A549 (cell line): ENCODE measurements around the gene SUGP1. TPM values are rescaled to one million over a fixed set of nuclear protein-coding genes. Genes with fewer than 3 reads are reported as not detected.

ENCODE experiments used
- polyA plus RNA-seq, 4 experiments: library from polyadenylated mRNA; depleted of rRNA in 3 of 4; stranded (reverse); fragments of >200 nt; fragmentation: RNase III in 1 of 4; extraction: RNeasy Plus Mini Kit Qiagen cat#74134 plus additional on column Dnase treatment in 1 of 4; gene quantifications; 2 replicates in 3 of 4; 3 replicates in 1 of 4; pipeline ENCODE4 v1.2.3, GENCODE V29; 2011 to 2017
- small RNA-seq, 6 experiments: library from RNA; depleted of rRNA; stranded (forward); fragments of <200 nt; gene quantifications; one replicate each; pipeline ENCODE3, GENCODE V24; 2012

SUGP1 gene
- polyA plus RNA-seq, 2 of the 4 experiments (the other 2 are of a cell fraction) = 21.9 to 30.0 TPM

Small RNA genes within 50 kb of the gene (small RNA-seq; reads per million reads assigned to genes)
- gene RNU6-1028P = 0 reads per million in 6 experiments

Other genes with a start within 250 kb of the SUGP1 start
- 18.3 and 19.3 TPM in 2 replicates for gene TMEM161A, start 182.0 kb downstream of the SUGP1 start, polyA plus RNA-seq (2011; rRNA removed)
- 19.2 to 22.1 TPM (median 21.3 TPM) in 3 replicates for gene TMEM161A, start 182.0 kb downstream of the SUGP1 start, polyA plus RNA-seq (2017; fragmentation: RNase III; extraction: RNeasy Plus Mini Kit Qiagen cat#74134 plus additional on column Dnase treatment)
- gene MEF2B, start 150.2 kb downstream of the SUGP1 start, polyA plus RNA-seq (2011; rRNA removed) = 0.10 and 0.20 TPM in 2 replicates
- gene MEF2B, start 150.2 kb downstream of the SUGP1 start, polyA plus RNA-seq (2017; fragmentation: RNase III; extraction: RNeasy Plus Mini Kit Qiagen cat#74134 plus additional on column Dnase treatment) = 0.13 to 0.31 TPM (median 0.29 TPM) in 3 replicates
- 7.2 and 9.1 TPM in 2 replicates for gene BORCS8, start 128.4 kb downstream of the SUGP1 start, polyA plus RNA-seq (2011; rRNA removed)
- 10.6 to 12.3 TPM (median 11.5 TPM) in 3 replicates for gene BORCS8, start 128.4 kb downstream of the SUGP1 start, polyA plus RNA-seq (2017; fragmentation: RNase III; extraction: RNeasy Plus Mini Kit Qiagen cat#74134 plus additional on column Dnase treatment)
- gene RFXANK, start 128.3 kb downstream of the SUGP1 start, polyA plus RNA-seq (2011; rRNA removed) = 23.4 and 24.3 TPM in 2 replicates
- gene RFXANK, start 128.3 kb downstream of the SUGP1 start, polyA plus RNA-seq (2017; fragmentation: RNase III; extraction: RNeasy Plus Mini Kit Qiagen cat#74134 plus additional on column Dnase treatment) = 30.0 to 32.3 TPM (median 30.6 TPM) in 3 replicates
- 19.3 and 20.0 TPM in 2 replicates for gene NR2C2AP, start 117.1 kb downstream of the SUGP1 start, polyA plus RNA-seq (2011; rRNA removed)
- 24.1 to 24.8 TPM (median 24.6 TPM) in 3 replicates for gene NR2C2AP, start 117.1 kb downstream of the SUGP1 start, polyA plus RNA-seq (2017; fragmentation: RNase III; extraction: RNeasy Plus Mini Kit Qiagen cat#74134 plus additional on column Dnase treatment)
- 0.03 and 0.05 TPM in 2 replicates for gene NCAN, start 108.6 kb downstream of the SUGP1 start, polyA plus RNA-seq (2011; rRNA removed)
- 0.01 to 0.03 TPM in 2 of 3 replicates, not detected in the other for gene NCAN, start 108.6 kb downstream of the SUGP1 start, polyA plus RNA-seq (2017; fragmentation: RNase III; extraction: RNeasy Plus Mini Kit Qiagen cat#74134 plus additional on column Dnase treatment)
- gene TM6SF2, start 47.2 kb downstream of the SUGP1 start, polyA plus RNA-seq (2011; rRNA removed) = 0.45 and 0.62 TPM in 2 replicates
- 0.54 to 0.88 TPM (median 0.65 TPM) in 3 replicates for gene TM6SF2, start 47.2 kb downstream of the SUGP1 start, polyA plus RNA-seq (2017; fragmentation: RNase III; extraction: RNeasy Plus Mini Kit Qiagen cat#74134 plus additional on column Dnase treatment)
- gene MAU2, start 320 bp upstream of the SUGP1 start, polyA plus RNA-seq (2011; rRNA removed) = 8.5 and 14.0 TPM in 2 replicates
- gene MAU2, start 320 bp upstream of the SUGP1 start, polyA plus RNA-seq (2017; fragmentation: RNase III; extraction: RNeasy Plus Mini Kit Qiagen cat#74134 plus additional on column Dnase treatment) = 10.0 to 11.6 TPM (median 11.5 TPM) in 3 replicates
- gene GATAD2A, start 85.2 kb upstream of the SUGP1 start, polyA plus RNA-seq (2011; rRNA removed) = 12.5 and 25.2 TPM in 2 replicates
- gene GATAD2A, start 85.2 kb upstream of the SUGP1 start, polyA plus RNA-seq (2017; fragmentation: RNase III; extraction: RNeasy Plus Mini Kit Qiagen cat#74134 plus additional on column Dnase treatment) = 28.4 to 29.3 TPM (median 28.9 TPM) in 3 replicates
- 1.8 and 2.1 TPM in 2 replicates for gene TSSK6, start 195.0 kb upstream of the SUGP1 start, polyA plus RNA-seq (2011; rRNA removed)
- gene TSSK6, start 195.0 kb upstream of the SUGP1 start, polyA plus RNA-seq (2017; fragmentation: RNase III; extraction: RNeasy Plus Mini Kit Qiagen cat#74134 plus additional on column Dnase treatment) = 0.89 to 1.4 TPM (median 1.1 TPM) in 3 replicates
- gene NDUFA13, start 195.7 kb upstream of the SUGP1 start, polyA plus RNA-seq (2011; rRNA removed) = 147 and 197 TPM in 2 replicates
- 246 to 271 TPM (median 253 TPM) in 3 replicates for gene NDUFA13, start 195.7 kb upstream of the SUGP1 start, polyA plus RNA-seq (2017; fragmentation: RNase III; extraction: RNeasy Plus Mini Kit Qiagen cat#74134 plus additional on column Dnase treatment)
- 2.3 and 3.2 TPM in 2 replicates for gene YJEFN3, start 208.4 kb upstream of the SUGP1 start, polyA plus RNA-seq (2011; rRNA removed)
- gene YJEFN3, start 208.4 kb upstream of the SUGP1 start, polyA plus RNA-seq (2017; fragmentation: RNase III; extraction: RNeasy Plus Mini Kit Qiagen cat#74134 plus additional on column Dnase treatment) = 7.2 to 8.4 TPM (median 7.5 TPM) in 3 replicates
- 0.15 and 0.17 TPM in 2 replicates for gene CILP2, start 217.8 kb upstream of the SUGP1 start, polyA plus RNA-seq (2011; rRNA removed)
- 0.15 to 0.17 TPM (median 0.17 TPM) in 3 replicates for gene CILP2, start 217.8 kb upstream of the SUGP1 start, polyA plus RNA-seq (2017; fragmentation: RNase III; extraction: RNeasy Plus Mini Kit Qiagen cat#74134 plus additional on column Dnase treatment)